GM13976 (cell line): ENCODE measurements around the gene PBX1.

Experiments
- DNase-seq: peaks from one replicate; pipeline ENCODE4 v3.0.0; 2012; ENCODE audit warnings: low spot score
- in situ Hi-C: fragments of 300-500 bp; cut with MboI; formaldehyde crosslinking; loops from one replicate; pipeline ENCODE4 v1.12.0; 2022; ENCODE audit warnings: low sequenced_read_pairs, mixed read lengths, inconsistent platforms; ENCODE audit not compliant: unreplicated experiment
- TF ChIP-seq, protein P1 (sequence below): IDR thresholded peaks from 2 replicates; pipeline ENCODE4 v1.5.1; 2012; ENCODE audit warnings: borderline replicate concordance, mild to moderate bottlenecking; ENCODE audit not compliant: insufficient read depth; ENCODE audit errors: extremely low read depth, missing control alignments, control extremely low read depth

Gene PBX1

GRCh38 chr1:164772635-164773034 is 213.7 kb downstream of the PBX1 start:
- in situ Hi-C loops, result no loop called here
- TF ChIP-seq, protein P1, sequence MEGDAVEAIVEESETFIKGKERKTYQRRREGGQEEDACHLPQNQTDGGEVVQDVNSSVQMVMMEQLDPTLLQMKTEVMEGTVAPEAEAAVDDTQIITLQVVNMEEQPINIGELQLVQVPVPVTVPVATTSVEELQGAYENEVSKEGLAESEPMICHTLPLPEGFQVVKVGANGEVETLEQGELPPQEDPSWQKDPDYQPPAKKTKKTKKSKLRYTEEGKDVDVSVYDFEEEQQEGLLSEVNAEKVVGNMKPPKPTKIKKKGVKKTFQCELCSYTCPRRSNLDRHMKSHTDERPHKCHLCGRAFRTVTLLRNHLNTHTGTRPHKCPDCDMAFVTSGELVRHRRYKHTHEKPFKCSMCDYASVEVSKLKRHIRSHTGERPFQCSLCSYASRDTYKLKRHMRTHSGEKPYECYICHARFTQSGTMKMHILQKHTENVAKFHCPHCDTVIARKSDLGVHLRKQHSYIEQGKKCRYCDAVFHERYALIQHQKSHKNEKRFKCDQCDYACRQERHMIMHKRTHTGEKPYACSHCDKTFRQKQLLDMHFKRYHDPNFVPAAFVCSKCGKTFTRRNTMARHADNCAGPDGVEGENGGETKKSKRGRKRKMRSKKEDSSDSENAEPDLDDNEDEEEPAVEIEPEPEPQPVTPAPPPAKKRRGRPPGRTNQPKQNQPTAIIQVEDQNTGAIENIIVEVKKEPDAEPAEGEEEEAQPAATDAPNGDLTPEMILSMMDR, result no peak
- no peak for DNase-seq

DNA sequence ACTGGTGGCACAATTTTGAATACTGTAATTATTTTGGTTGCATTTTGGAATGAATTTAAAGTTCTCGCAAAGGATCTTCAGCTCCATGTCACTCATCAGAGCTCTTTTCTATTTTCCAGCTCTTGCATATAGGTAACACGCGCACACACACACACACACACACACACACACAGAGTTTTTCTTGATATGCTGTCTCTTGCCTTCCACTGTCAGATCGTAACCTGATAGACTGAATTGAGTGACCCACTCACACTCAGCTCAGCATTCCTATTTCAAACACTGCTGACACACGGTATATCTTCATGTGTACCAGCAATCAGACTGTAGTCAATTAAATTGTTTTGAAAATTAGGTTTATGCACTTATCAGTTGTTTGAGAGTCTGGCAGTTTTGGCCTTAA is 214.1 kb downstream of the PBX1 start:
- no peak for DNase-seq
- TF ChIP-seq, protein P1, result no peak
- in situ Hi-C loops, result no loop called here

DNA sequence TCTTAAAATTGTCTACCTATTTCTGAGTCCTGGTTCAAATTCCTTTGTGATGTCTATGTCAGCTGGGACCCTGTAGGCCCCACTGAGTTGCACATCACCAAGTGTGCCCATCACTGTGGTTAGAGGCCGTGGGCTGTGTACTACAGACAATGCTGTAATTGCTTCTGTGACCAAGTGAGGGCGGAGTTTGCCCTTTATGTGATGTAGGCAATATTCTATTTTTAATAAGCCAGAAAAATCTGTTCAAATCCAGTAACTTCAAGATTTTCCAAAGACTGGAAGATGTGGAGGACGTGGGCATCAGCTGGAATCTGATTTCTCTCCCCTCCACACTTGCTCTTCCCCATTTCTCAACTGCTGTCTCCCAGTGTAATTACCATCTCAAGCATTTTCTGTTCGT is 215.4 kb downstream of the PBX1 start:
- in situ Hi-C loops, result no loop called here
- no peak for DNase-seq
- TF ChIP-seq, protein P1, result no peak

DNA sequence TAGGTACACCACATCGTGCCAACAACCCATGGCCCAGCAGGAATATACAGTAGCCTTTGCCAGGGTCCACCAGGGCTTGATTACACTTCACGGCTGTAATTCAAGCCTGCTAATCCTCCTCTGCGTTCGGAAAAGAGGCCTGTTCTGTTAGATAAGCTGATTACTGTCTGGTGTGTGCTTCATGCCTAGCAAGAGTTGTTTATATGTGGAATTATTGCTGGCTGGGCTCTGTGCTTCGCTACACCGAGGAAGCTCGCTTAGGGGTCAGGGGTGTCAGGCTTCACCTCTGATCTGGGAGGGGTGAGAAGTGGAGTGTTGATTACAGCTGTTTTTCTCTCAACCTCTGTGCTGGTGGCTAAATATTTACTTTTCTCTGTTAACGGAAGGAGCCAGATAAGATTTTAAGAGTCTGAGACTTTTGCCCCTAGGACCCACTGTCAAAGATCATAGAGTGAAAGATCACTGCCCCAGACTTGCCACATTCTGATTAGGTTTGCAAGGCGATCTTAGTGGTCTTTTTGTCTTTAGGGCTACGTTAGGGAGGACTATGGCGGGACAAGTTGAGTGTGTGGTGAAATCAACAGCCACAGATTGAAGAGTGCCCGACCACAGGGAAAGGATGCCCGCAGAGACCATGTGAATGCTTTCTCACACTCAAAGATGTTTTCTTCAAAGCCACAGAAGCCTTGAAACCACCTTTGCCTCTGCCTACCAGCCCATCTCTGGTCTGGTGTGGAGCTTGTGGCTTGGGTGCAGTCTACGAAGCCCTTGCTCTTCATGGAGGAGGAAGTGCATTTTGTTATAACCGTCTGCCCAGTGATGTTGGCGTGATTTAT is 216.1 kb downstream of the PBX1 start:
- no peak for DNase-seq
- in situ Hi-C loops, result loop anchor here (25.0 kb wide), 2 partner anchors 1238 to 1363 kb away; no protein-coding TSS in a partner anchor
- TF ChIP-seq, protein P1, result no peak

DNA sequence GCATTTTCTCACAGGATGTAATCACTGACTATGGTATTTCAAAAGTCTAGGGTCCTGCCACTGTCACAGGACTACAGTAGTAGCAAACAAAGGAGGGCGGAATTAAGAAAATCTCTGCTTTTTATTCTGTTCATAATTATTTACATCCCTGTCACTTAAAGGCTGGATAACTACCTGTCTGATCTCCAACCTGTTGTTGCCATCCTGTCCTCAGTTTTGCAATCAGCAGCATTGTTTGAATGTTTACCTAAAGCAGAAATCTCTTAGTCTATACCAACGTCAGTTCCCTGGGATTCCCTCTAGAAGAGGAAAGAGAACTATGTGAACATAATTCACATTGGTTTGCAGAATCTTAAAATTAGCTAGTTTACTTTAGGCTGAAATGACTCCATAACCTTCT is 218.5 kb downstream of the PBX1 start:
- DNase-seq, result no peak
- TF ChIP-seq, protein P1, result no peak
- in situ Hi-C loops, result loop anchor here (25.0 kb wide), 2 partner anchors 1240 to 1365 kb away; no protein-coding TSS in a partner anchor

- TF ChIP-seq, protein P1, result no peak
- in situ Hi-C loops, result loop anchor here (25.0 kb wide), 2 partner anchors 1242 to 1367 kb away; no protein-coding TSS in a partner anchor
- DNase-seq, result no peak
These were observed 220.4 kb downstream of the PBX1 start for GRCh38 chr1:164779376-164779775.
